AG04449 (cell line): ENCODE results near the gene TOLLIP.

Experiments
- CTCF ChIA-PET: fragments of 350-600 bp; formaldehyde crosslinking; extraction: SDS; loops from one replicate; lab custom pipeline; 2021; ENCODE audit warnings: antibody characterized with exemption; lab: Yijun Ruan, JAX
- POLR2A ChIA-PET: fragments of 400-600, 350-600 bp; formaldehyde crosslinking; extraction: SDS; loops from one replicate; lab custom pipeline; 2020; ENCODE audit warnings: antibody characterized with exemption, inconsistent platforms; lab: Yijun Ruan, JAX
- DNase-seq: peaks from one replicate; pipeline ENCODE4 v3.0.0-alpha.2; 2010; ENCODE audit warnings: low read depth, low spot score
- H3K4me3 ChIP-seq: 2 replicates; pipeline ENCODE4 v1.5.1; 2011; ENCODE audit warnings: low read depth, mild to moderate bottlenecking, control low read depth, low read length
- TF ChIP-seq, protein P1 (sequence below): IDR thresholded peaks from one replicate; pipeline ENCODE4 v1.5.1; 2011; ENCODE audit warnings: mild to moderate bottlenecking, moderate library complexity, low read length, control low read depth, inconsistent platforms; ENCODE audit not compliant: insufficient read depth; ENCODE audit errors: missing control alignments

Gene TOLLIP

GRCh38 chr11:1297011-1297575 is 12.3 kb downstream of the TOLLIP start:
- DNase-seq: no peak
- no peak overlapping the region for H3K4me3 ChIP-seq
- TF ChIP-seq, protein P1, sequence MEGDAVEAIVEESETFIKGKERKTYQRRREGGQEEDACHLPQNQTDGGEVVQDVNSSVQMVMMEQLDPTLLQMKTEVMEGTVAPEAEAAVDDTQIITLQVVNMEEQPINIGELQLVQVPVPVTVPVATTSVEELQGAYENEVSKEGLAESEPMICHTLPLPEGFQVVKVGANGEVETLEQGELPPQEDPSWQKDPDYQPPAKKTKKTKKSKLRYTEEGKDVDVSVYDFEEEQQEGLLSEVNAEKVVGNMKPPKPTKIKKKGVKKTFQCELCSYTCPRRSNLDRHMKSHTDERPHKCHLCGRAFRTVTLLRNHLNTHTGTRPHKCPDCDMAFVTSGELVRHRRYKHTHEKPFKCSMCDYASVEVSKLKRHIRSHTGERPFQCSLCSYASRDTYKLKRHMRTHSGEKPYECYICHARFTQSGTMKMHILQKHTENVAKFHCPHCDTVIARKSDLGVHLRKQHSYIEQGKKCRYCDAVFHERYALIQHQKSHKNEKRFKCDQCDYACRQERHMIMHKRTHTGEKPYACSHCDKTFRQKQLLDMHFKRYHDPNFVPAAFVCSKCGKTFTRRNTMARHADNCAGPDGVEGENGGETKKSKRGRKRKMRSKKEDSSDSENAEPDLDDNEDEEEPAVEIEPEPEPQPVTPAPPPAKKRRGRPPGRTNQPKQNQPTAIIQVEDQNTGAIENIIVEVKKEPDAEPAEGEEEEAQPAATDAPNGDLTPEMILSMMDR: no peak
- ChIA-PET POLR2A (no interaction called here), CTCF (no interaction called here)

DNA sequence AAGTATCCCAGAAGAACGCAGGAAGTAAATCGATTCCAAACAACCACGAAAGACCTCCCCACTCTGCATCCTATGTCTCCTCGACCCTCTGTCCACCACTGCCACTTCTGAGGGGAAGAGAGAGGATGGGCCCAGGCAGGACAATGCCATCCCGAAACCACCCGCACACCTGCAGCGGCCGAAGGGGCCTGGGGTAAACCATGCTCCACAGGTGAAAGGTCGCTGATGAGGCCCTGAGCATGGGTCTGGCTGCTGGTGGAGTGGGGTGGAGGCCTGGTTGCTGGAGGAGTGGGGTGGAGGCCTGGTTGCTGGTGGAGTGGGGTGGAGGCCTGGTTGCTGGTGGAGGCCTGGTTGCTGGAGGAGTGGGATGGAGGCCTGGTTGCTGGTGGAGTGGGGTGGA is 13.1 kb downstream of the TOLLIP start:
- ChIA-PET POLR2A (no interaction called here), CTCF (no interaction called here)
- DNase-seq: no peak
- TF ChIP-seq, protein P1: no peak
- H3K4me3 ChIP-seq: no peak overlapping the region

GRCh38 chr11:1295591-1295990 is 13.8 kb downstream of the TOLLIP start:
- TF ChIP-seq, protein P1: no peak
- POLR2A ChIA-PET: no interaction called here

DNA sequence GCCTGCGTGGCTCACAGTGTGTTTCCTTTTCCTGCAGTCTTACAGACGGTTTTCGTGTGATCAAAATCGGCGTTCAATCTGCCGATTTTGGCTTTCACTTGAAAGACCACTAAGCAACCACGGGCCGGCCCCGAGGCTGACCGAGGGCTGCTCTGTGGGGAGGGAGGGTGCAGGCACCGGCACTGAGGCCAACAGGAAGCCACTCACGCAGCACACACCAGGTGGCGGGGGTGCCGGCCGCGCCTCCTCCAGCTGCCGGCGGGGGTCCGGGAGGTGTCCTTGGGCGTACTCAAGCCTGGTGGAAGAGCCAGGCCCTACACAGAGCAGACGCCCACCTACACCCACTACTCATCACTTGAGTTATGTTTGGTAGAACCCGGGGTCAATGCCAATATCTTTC is 14.3 kb downstream of the TOLLIP start:
- POLR2A ChIA-PET: no interaction called here
- TF ChIP-seq, protein P1: no peak
- H3K4me3 ChIP-seq: no peak overlapping the region
- DNase-seq: no peak
- CTCF ChIA-PET: no interaction called here

More at GRCh38 chr11:1295591-1295990, 13.8 kb downstream of the TOLLIP start:
- no peak for DNase-seq
- CTCF ChIA-PET: no interaction called here
- H3K4me3 ChIP-seq: no peak overlapping the region

DNA sequence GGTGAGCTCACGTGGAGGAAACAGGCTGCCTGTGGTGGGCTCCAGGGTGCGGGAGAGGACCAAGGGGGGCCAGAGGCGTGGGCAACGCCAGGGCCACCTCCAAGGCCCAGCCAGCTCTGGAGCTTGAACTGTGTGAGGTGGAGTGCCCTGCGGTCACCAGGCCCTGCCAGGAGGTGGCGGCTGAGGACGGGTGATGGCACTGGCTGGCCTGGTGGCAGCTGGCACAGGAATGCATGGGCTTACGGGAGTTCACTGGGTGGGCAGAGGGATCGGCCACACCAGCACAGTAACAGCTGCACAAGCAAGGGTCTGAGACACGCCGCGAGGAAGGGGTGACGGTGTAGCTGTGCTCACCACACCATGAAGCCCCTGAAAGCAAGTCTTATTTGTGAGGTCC is 15.8 kb downstream of the TOLLIP start:
- TF ChIP-seq, protein P1: peak; percentile 32
- CTCF ChIA-PET: interaction anchor here (0.9 to 1.7 kb wide), 3 partner anchors 8 to 281 kb away, joined by 3 to 4 read pairs (median 3); no protein-coding TSS in a partner anchor
- POLR2A ChIA-PET: no interaction called here
- no peak overlapping the region for H3K4me3 ChIP-seq
- no peak for DNase-seq

- TF ChIP-seq, protein P1: no peak
- ChIA-PET POLR2A (no interaction called here), CTCF (interaction anchor here (0.9 to 1.7 kb wide), 3 partner anchors 9 to 282 kb away, joined by 3 to 4 read pairs (median 3); no protein-coding TSS in a partner anchor)
- no peak overlapping the region for H3K4me3 ChIP-seq
- no peak for DNase-seq
These were observed 16.5 kb downstream of the TOLLIP start for GRCh38 chr11:1292644-1293618.
